CD4-positive, alpha-beta T cell treated with Interferon alpha-2 for 1 hour (primary cell): ENCODE data around the gene POLR3A.

ENCODE experiments used
- DNase-seq, 2 donors: peaks; one replicate each; pipeline ENCODE4 v3.0.0-alpha.2; 2020 to 2022

The POLR3A gene

DNA sequence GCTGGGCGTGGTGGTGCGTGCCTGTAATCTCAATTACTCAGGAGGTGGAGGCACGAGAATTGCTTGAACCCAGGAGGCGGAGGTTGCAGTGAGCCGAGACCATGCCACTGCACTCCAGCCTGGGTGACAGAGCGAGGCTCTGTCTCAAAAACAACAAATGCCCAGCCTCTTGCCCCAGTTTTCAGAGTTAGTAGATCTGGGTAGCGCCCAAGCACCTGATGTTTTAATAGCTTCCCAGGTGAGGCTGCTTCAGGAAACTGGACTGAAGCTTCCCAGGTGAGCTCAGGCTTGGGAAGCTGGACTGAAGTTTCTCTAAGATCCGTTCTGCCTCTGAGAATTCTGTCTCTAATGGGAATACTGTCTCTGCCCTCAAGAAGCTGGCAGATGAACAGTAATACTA is 16.5 kb upstream of the POLR3A start:
- no peak for DNase-seq

DNA sequence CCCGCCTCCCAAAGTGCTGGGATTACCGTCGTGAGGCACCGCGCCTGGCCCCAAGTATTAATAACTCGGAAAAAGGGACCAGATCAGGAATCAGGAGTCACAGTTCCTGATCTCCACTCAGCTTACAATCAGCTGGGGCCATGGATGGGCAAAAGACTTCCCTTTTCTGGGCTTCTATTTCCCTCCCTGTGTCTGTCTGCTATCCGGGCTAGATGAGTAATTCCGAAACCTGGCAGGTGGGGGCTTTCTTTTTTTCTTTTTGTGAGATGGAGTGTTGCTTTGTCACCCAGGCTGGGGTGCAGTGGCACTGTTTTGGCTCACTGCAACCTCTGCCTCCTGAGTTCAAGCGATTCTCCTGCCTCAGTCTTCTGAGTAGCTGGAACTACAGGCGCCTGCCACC is 15.9 kb upstream of the POLR3A start:
- DNase-seq = no peak

DNA sequence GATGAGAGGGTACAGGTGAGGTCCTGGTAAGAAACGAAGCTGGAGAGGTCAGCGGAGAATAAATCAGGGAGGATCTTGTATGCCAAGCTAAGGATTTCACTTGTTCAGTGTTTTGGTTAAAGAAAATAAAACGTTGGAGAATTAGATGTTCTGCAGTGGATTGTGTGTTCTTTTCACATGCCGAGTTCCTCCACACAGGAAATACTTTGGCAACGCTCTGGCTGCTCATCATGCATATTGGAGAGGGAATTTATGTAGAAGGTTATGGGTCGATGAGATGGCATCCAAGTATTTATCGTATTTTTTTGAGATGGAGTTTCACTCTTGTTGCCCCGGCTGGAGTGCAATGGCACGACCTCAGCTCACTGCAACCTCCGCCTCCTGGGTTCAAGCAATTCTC is 15.4 kb upstream of the POLR3A start:
- DNase-seq = no peak

DNA sequence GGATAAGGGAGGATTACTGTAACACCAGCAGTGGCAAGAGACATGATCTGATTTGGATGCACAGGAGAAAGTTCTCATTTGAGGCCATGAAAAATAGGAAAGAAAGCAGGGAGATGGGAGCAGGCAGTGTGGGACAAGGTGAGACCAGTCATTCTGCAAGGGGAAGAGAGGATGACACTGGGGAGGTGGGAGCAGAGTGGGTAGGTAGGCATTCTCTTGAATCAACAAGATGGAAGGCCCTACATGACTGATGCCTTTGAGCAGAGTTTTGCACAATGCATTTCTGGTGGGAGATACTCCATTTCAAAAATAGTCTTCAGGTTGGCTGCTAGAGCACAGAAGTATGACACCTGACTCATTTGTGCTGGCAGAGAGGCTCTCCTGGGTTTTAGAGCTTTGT is 14.9 kb upstream of the POLR3A start:
- DNase-seq = no peak

DNA sequence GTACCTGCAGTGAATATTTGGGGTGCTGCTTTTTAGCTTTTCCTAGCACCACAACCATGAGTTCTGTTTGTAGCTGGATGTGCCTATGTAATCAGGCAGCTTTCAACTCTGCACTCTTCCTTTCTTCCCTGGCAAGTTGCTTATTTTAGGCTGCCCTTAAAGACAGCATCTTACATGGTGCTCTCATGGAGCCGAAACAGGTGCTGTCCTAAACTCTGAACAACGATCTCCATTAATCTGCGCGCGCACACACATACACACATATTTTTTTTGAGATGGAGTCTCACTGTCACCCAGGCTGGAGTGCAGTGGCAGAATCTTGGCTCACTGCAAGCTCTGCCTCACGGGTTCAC is 13.4 kb upstream of the POLR3A start:
- DNase-seq = no peak

DNA sequence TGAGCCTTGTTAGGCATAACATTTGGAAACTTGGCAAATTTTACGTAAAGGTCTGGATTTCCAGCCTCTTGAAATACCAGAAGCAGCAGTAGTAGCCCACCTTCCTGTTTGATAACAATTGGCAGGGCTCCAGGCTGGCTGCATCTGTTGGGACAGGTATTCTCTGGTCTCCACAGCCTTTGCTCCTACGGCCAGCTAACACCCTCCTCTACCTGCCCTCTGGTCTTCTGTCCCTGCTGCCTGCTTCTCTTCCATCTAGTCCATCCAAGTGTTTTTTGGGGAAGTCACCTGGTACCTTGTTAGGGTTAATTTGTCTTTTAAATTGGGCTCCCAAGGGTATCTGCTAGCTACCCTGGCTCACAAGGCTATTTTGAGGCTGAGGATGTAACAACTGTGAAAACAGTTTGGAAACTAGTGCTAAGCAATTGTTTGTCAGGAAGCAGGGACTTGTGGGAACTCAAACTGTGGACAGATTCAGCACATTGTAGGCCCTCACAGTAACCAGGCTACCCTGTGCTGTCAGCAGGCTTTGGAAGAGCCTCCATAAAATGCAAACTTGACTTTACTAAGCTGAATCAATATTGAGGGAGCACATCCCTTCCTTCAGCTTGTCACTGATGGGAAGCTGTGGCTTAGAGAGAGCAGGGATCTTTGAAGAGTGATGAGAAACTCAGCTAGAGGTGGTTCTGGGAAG is 12.9 kb upstream of the POLR3A start:
- no peak for DNase-seq

DNA sequence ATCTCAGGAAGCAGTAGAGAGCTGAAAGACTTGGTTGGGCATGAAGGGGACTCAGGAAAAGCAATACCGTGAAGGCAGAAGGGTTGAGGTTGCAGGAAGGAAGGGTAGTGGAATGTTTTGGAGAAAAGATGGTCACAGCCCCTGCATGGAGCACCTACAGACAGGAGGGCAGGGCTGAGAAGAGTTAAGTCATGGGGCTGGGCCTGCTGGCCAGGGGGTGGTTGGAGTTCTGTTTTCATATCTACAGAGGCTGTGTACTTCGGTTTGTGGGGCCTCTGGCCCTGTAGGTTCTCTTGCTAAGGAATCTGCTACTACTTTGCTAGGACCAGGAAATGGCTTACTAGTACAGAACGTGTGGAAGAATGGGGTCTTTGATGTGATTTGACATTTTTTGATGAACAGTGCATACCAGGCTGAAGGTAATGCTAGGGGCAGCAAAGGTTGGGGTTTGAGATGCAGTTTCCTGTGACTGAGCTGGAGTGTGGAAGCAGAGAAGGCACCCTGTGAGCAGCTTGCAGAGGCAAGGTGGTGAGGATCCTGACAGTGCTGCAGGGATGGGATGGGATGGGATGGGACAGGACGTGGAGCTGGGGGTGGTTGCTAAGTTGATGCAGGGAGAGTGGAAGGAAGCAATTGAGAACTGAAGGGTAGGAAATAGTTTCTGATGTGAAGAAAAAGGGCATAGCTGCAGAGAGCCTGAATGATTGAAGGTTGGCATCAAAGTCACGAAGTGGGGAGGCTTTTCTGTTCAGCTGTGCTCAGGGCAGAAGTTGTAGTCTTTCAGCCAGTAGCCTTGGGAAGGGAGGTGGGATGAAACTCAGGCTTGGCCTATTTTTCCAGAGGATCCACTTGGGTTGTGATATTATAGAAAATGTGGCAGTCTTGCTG is 12.1 kb upstream of the POLR3A start:
- DNase-seq = no peak

DNA sequence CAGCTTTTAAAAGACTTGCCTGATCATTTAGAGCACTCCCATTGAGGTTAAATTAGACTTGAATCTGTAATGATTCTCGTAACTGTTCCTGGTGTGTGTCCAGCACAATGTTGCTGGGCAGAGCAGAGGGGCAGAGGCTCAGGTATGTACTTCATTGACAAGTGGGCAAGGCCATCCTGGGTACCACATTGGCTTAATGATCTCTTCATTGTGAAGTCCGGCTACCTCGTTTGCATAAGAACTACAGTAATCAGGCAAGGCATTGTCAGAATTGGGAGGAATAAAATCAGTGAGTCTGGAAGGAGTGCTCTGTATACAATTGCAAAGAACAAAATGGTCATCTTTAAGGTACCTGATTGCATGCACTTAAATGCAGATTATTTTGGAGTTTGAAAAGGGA is 10.4 kb upstream of the POLR3A start:
- DNase-seq = no peak

DNA sequence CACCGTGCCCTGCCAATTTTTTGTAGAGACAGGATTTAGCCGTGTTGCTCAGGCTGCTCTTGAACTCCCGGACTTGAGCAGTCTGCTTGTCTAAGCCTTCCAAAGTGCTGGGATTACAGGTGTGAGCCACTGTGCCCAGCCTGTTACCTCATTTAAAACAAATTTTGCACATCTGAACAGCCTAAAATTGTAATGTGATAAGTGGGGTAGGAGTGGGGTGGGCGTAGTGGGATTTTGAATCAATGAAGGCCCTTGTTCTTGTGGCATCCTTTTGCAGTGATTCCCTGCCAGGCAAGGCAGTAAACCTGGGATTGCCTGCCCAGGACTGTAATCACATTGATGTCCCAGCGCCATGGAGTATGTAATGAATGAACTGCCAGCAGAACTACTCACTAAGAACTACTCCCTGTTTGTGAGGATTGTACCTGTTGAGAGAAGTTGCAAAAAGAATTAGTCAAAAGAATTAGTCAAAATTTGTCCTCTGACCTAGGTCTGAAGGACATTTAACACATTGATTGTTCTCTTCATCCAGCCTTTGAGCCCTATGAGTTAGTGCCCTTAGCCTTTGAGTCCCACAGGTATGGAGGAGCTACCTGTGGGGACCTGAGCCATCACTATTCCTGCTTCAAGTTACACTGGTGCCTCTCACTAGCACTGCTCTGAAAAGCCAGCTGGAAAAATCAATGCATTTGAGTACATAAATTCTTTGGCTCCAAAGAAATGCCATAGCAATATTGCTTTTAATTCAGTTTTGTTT is 9.7 kb upstream of the POLR3A start:
- DNase-seq = no peak

DNA sequence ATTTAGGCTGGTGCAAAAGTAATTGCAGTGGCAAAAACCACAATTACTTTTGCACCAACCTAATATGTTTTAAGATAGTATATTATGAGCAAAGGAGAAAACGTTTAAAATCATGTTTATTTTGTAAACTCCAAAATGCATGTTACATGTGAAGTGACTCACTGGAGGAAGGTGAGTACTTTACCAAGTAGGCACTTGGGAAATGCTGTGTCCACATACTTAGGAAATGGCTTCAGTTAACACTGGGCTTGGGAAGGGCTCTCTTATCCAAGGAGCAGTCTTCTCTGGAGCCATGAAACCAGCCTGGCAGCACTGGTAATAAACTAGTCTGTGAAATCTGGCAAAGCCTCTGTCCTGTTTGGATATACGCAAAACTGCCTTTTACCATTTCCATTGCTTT is 8.8 kb upstream of the POLR3A start:
- no peak for DNase-seq

DNA sequence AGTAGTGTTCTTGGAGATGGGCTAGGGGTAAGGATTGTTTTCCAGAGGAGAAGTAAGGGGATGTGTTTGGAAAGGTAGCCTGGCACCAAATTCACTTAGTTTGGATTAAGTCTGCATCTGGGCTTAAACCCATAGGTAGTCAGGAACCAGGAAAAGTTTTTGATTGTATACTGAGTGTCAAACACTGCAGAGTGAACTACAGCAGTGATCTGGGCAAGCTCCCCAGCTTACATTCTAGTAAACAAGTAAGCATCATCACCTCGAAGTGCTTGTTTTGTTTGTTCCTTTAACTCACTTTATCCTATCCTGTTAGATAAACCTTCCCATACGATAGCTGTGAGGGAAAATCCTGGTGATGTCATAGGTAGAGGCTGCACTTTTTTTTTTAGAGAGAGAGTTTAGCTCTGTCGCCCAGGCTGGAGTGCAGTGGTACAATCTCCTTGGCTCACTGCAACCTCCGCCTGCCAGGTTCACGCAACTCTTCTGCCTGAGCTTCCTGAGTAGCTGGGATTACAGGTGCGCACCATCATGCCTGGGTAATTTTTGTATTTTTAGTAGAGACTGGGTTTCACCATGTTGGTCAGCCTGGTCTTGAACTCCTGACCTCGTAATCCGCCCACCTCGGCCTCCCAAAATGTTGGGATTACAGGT is 6.7 kb upstream of the POLR3A start:
- no peak for DNase-seq

DNA sequence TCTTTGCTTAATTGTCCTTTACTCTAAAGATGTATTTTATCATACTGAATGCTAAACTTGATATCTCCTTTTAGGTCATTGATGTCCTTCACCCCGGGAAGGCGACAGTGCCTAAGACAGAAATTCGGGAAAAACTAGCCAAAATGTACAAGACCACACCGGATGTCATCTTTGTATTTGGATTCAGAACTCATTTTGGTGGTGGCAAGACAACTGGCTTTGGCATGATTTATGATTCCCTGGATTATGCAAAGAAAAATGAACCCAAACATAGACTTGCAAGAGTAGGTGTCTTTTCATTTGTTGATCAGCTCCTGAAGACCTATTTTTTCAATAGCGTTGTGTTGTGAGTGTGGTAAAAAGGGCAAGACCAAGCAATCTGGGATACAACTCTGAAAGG is 6.1 kb upstream of the POLR3A start:
- no peak for DNase-seq

DNA sequence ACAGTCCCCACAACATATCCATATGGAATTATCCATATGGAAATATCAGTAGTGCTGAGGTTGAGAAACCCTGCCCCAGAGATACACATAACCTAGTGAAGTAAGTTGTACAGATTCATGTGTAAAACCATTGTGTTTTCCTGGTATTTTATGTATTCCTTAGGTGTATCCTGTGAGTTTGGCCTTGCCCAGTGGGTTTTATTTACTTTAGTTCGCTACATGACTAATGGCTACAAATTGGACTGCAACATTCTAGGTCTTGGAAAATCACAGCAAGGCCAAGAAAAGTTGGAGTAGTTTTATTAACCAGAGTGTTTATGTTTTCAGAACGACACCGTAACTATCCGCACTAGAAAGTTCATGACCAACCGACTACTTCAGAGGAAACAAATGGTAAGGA is 5.7 kb upstream of the POLR3A start:
- DNase-seq = no peak

DNA sequence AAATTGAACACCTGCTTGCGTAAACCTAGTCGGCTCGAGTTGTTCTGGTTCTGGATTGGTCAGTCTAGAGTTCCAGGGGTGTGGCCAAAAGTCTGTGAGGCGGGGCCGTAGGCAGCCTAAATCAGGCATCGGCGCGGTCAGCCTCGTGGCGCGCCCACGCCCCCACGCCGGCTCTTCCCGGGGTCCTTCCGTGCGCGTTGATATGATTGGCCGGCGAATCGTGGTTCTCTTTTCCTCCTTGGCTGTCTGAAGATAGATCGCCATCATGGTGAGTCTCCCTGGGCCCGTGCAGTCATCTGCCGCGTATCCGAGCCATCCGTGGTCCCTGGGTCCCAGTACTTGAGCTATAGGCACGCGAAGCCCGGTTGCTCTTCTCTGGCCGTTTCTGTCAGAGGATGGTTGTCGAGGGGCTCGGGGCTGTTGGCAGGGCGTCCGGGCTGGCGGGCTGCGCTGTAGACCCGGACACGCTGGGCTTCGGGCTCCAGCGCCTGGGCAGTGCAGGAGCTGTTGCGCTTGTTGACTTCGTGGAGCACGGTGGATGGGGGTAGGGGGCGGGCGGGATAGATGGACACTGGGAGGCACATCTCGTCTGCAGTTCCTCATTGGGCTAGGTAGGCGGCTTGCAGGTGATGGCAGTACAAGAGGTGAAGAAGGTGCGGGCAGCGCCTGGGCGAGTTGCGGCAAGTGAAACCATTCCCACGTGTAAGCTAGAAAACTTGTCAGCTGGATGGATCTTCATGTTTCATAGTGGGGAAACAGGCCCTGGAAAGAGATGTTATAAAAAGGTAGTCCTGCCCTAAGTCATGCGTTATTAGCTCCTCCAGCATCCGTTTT is 4.5 kb upstream of the POLR3A start, which contains the start of gene RPS24:
Gene RPS24 (plus strand): TSS at position 227 of the 834 bp plus-strand sequence. CDS start 39 bp downstream, at position 266.
- peak; percentile 95 to 97 for DNase-seq

DNA sequence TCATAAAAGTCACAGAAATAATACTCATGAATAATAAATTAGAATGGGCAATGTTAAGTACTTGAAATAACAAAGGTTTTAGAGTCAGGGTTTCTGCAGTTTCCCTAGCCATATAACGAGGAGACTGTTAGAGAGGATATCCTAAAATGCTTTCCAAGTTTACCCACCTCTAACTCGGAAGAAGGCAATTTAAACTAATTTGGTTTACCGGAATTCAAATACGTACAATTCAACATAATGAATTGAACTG is 4.0 kb upstream of the POLR3A start:
- no peak for DNase-seq

DNA sequence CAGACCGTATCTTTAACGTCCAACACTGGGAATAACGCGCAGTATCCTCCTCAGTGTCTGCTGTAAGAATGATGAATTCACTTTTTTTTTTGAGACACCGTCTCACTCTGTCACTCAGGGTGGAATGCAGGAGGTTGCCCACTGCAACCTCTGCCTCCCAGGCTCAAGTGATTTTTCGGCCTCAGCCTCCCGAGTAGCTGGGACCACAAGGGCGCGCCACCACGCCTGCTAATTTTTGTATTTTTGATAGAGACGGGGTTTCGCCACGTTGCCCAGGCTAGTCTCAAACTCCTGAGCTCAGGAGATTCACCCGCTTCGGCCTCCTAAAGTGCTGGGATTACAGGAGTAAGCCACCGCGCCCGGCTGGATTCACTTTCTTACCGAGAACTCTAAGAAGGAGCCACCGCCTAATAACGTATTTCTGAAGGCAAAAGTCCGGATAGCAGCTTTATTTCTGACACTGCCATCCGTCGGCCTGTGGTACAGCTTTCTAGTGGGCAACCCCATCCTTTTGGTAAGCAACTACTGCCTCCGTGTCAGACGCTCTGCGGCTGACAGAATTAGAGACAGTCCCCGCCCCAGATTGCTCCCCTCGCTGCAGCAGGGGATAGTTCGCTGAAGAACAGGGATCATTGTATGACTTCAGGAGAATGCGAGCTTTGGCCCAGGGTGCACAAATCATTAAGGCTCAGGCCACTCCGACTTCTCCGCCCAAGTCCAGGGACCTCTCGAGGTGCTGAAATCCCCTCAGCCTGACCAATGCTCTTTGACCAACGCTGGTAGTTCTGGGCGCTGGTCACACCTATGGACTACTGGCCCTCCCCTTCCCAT is 662 bp downstream of the POLR3A start:
- DNase-seq = peak; percentile 24 to 52

DNA sequence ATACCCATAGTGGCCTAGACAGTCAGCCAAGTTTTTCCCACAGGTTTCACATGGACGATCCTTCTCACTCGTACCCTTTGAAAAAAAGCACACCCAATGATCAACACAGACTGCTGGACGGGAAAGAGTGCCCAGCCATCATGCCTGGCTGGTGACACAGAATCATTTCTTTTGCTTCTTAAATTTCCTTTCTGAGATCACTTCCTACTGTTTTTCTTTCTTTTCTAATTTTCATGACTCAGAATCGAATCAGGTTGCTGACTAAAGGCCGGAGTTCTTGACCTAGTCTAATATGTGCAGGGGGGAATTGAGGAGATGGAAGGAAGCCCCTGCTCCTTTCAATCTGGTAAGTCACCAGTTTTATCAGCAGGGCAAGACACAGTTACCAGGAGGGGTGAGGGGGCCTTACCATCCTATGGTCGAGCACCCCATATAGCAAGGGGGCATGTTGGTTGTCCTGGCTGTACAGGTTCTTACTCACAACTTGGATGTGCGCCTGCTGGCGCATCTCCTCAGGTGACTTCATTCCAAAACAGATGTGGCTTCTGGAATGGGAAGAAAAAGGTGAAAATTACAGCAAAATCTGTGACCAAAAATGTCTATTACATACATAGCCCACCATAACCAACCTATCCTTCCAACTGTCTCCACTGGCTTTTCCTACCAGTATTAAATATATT is 3.5 kb downstream of the POLR3A start:
- no peak for DNase-seq

DNA sequence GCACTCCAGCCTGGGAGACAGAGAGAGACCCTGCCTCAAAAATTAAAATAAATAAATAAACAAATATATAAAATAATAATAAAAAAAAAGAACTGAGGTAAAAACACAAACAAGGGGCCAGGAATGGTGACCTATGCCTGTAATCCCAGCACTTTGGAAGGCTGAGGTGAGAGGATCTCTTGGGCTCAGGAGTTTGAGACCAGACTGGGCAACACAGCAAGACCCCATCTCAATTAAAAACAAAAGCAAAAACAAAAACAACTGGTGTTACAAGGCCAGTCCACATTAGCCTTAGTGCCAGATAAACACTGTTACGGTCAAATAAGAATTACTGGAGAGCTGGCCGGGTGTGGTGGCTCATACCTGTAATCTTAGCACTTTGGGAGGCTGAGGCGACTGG is 5.6 kb downstream of the POLR3A start:
- no peak for DNase-seq

DNA sequence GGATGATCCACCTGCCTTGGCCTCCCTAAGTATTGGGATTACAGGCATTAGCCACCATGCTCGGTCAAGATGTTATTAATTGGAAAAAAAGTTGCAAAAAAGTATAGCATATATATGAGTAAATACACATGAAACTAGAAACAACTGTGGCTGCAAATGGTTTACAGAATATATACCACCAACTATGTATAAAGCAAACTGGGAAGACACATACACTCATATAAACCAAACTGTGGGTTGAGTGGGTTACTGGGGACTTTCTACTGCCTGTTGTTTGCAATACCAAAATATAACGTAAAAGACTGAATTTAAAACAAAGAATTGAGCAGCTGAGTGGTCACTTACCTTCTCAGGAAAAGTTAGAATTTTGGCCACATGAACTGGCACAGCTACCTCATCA is 8.1 kb downstream of the POLR3A start:
- no peak for DNase-seq

DNA sequence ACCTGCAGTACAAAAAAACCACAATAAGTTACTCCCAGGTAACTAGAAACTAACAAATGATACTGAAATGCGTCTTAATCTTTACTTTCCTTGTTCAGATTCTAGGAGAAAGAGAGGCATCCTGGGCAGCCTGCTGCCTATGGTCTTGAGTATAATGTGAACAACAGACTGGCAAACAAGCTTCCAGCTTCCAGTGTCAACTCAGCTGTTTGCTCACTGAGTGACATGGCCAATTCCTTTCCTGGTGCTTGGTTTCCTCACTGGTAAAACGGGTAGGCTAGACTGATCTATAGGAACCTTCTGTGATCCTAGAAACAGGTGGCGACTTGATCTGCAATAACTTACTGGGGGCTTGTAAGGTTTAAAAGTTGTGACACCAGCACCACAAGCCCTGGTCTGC is 10.1 kb downstream of the POLR3A start:
- no peak for DNase-seq

DNA sequence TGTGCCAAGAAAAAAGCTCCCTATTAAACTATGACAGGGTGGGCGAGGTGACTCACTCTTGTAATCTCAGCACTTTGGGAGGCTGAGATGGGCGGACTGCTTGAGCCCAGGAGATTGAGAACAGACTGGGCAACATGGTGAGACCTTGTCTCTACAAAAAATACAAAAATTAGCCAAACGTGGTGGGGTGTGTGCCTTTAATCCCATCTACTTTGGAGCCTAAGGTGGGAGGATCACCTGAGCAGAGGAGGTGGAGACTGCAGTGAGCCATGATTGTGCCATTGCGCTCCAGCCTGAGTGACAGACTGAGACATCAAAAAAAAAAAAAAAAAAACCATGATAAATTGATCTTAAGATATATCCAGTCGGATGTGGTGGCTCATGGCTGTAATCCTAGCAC is 11.5 kb downstream of the POLR3A start:
- no peak for DNase-seq
